Subcutaneous preadipocyte (primary cell): Measurements from ENCODE around the gene PAIP2B. TPM values are rescaled to one million over a fixed set of nuclear protein-coding genes. Genes with fewer than 3 reads are reported as not detected.

Experiments
- small RNA-seq: library from RNA; depleted of rRNA; stranded (forward); fragments of <200 nt; gene quantifications from one replicate; pipeline ENCODE3, GENCODE V24; 2012
- total RNA-seq: library from RNA; depleted of rRNA; stranded (reverse); fragments of >200 nt; gene quantifications from 2 replicates; pipeline ENCODE4 v1.2.3, GENCODE V29; 2012

PAIP2B gene, protein sequence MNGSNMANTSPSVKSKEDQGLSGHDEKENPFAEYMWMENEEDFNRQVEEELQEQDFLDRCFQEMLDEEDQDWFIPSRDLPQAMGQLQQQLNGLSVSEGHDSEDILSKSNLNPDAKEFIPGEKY
- total RNA-seq = 0.20 and 0.37 TPM in 2 replicates

GRCh38 chr2:71226965-71227560 is at the start of gene PAIP2B:
PAIP2B (minus strand) TSS chr2:71227103; CDS start chr2:71202589, 24,514 bp downstream.

Small RNA genes within 50 kb of the gene (small RNA-seq; reads per million reads assigned to genes)
- gene AC007881.1 = not detected

Other genes starting within 250 kb of the PAIP2B start
- 0.39 and 1.8 TPM in 2 replicates for gene ANKRD53, start 248.5 kb downstream of the PAIP2B start, total RNA-seq
- 25.7 and 25.8 TPM in 2 replicates for gene TEX261, start 232.2 kb downstream of the PAIP2B start, total RNA-seq
- gene NAGK, start 158.5 kb downstream of the PAIP2B start, total RNA-seq = 25.2 and 34.9 TPM in 2 replicates
- gene MCEE, start 96.9 kb downstream of the PAIP2B start, total RNA-seq = 18.6 and 19.1 TPM in 2 replicates
- gene MPHOSPH10, start 96.5 kb downstream of the PAIP2B start, total RNA-seq = 16.2 and 16.4 TPM in 2 replicates
- 111 and 127 TPM in 2 replicates for gene ZNF638, start 104.7 kb upstream of the PAIP2B start, total RNA-seq
- under 0.01 and 0.20 TPM in 2 replicates for gene DYSF, start 226.5 kb upstream of the PAIP2B start, total RNA-seq